Islet of Langerhans (tissue), 1 donor: ENCODE data around the gene PIK3R2.
"Not testable (repeated sequence)": the region's sequence is repeated elsewhere in the genome, so short reads cannot be mapped to it uniquely, and the experiment has no call there.

ENCODE experiments used
- FAIRE-seq: peaks from one replicate; lab custom pipeline; 2011; peaks lifted over from hg19 to GRCh38; lab: Jason Lieb, UNC

The PIK3R2 gene

GRCh38 chr19:18152817-18153555, at the start of gene PIK3R2:
Gene PIK3R2 (plus strand): TSS chr19:18153163. CDS start chr19:18155880, 2,717 bp downstream.
- peak; percentile 27 for FAIRE-seq

- FAIRE-seq: no peak
Observed at GRCh38 chr19:18104793-18105131, 48.2 kb upstream of the PIK3R2 start.

DNA sequence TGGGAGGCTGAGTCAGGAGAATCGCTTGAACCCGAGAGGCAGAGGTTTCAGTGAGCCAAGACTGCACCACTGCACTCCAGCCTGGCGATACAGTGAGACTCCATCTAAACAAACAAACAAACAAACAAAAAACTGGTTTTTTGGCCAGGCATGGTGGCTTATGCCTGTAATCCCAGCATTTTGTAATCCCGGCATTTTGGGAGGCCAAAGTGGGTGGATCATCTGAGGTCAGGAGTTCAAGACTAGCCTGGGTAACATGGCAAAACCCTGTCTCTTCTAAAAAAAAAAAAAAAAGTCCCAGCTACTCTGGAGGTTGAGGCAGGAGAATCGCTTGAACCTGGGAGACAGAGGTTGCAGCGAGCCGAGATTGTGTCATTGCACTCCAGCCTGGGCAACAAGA, 47.7 kb upstream of the PIK3R2 start:
- FAIRE-seq: not testable (repeated sequence)

- FAIRE-seq: no peak
Observed at GRCh38 chr19:18107235-18107634, 45.7 kb upstream of the PIK3R2 start.

- FAIRE-seq: no peak
Observed at GRCh38 chr19:18108897-18109296, 44.1 kb upstream of the PIK3R2 start.

DNA sequence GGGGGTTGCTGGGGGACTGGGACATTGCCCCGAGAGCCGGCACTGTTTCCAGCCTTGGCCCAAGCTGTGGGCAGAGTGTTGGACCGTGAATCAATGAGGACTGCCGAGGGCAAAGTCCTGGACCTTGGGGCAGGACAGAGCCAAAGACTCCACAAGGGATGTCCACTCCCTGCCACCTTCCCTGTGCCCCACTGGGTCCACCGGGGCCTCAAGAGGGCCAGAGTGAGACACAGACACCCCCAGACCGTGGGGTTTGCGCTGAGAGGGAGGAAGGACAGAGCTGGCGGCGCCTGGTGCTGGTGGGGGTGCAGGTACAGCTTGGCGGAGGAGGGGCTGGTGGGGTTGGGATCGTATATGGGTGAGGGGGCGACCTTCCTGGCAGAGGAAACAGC, 43.6 kb upstream of the PIK3R2 start:
- FAIRE-seq: no peak

GRCh38 chr19:18109733-18110608, 43.0 kb upstream of the PIK3R2 start:
- FAIRE-seq: no peak

GRCh38 chr19:18110609-18111232, 42.2 kb upstream of the PIK3R2 start:
- FAIRE-seq: no peak

DNA sequence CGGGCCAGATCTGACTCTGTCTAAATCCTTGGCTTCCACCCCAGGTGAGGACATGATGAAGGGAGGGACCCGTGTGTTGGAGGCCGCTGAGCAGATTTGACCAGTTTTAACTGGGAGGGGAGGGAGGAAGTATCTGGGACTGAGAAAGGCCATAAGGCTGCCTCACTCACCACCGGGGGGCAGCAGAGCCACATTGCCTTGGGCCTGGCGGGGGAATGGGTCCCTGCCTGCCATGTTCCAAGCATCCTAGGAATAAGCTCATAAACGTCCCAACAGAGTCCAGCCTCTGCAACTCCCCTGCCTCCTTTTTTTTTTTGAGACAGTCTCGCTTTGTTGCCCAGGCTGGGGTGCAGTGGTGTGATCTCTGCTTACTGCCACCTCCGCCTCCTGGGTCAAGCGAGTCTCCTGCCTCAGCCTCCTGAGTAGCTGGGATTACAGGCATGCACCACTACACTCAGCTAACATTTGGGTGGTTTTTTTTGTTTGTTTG, 39.9 kb upstream of the PIK3R2 start:
- FAIRE-seq: no peak

GRCh38 chr19:18113827-18114226, 39.1 kb upstream of the PIK3R2 start:
- FAIRE-seq: no peak

- no peak for FAIRE-seq
Observed at GRCh38 chr19:18114483-18114882, 38.5 kb upstream of the PIK3R2 start.

DNA sequence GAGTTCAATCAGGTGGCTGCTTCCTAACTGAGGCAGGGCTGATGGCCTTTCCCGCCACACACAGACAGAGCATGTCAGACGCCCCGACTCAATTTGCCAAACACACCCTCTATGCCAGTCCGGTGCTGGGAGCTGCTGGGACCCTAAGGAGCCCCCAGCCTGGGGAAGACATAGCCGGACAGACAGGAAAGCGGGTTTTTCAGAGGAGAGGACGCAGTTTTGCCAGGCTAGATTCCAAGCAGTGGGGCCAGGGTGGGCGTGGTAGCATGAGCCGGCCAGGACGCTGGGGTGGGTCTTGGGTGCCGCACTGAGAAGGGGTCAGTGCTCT, 35.6 kb upstream of the PIK3R2 start:
- FAIRE-seq: no peak

GRCh38 chr19:18117692-18118378, 35.1 kb upstream of the PIK3R2 start:
- FAIRE-seq: no peak

DNA sequence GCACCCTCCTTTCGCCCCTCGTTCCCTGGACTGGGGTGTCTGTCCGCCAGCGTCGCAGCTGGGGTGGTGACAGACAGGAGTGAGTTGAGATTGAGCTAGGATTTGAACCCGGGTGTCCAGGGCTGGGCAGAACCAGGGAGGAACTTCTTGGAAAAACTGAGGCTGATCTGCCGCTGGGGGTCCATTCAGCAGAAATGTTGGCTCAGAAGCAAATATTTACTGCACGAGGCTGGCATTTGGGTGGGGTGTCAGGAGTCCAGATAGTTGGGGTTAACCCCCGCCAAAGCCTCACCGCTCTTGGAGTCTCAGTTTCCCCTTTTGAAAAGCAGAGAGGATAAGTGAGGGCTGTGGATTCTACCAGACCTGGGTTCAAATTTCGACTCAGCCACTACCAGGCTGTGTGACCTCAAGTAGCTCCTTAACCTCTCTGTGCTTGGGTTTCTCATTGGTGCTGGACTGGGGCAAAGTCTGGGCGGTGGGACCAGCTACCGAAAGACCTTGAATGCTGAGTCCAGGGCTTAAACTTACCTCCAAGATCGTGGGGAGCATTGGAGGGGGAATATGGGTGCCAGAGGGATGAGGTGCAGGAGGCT, 34.4 kb upstream of the PIK3R2 start:
- no peak for FAIRE-seq

DNA sequence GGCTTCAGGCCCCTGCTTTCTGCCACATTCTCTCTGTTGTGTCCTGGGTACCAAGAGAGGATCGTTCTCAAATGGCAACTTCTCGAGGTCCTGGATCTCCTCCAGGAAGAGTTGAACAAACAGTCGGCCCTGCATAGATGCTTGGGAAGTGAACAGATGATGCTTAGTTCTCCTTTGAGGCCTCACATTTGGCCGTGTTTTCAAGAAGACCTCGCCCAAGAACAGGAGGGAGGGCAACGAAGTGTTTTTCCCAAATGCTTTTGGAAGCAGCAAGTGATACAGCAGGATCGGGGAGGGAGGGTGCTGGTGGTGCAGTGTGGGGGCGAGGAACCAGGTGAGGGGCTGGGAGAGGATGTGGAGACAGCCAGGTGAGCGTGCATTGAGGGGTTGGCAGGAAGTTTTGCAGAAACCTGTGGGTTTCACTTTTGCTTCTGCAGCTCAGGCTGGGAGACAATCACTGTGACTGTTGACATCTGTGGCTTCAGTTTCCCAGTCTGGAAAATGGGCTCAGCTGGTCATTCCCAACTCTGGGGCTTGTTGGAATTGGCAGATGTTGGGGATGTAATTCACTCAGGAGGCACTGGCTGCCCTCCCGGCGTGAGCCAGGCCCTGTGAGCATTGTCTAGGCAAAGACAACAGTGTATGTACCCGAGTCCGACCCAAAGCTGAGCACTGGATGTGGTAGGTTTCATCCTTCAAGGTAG, 33.8 kb upstream of the PIK3R2 start:
- FAIRE-seq: no peak

DNA sequence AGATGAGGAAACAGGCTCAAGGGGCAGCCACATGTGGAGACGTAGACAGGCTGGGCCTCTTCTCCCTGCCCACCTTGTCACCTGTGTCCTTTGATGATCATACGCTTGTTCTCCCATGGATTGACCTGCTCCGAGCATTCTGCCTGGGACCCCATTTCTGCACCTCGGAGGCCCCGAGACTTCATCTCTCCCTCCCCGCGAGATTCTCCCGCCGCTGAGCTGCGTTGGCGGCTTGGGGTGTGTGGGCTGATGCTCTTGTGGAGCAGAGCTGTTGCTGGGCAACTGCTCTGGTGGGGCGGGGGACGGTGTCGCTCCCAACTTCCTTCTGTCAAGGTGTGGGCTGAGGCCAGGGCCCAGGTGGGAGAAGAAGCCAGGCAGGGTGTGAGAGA, 33.3 kb upstream of the PIK3R2 start:
- FAIRE-seq: no peak

GRCh38 chr19:18120127-18120526, 32.8 kb upstream of the PIK3R2 start:
- FAIRE-seq: no peak

- FAIRE-seq: no peak
Observed at GRCh38 chr19:18121166-18121565, 31.8 kb upstream of the PIK3R2 start.

- no peak for FAIRE-seq
Observed at GRCh38 chr19:18122424-18122823, 30.5 kb upstream of the PIK3R2 start.

DNA sequence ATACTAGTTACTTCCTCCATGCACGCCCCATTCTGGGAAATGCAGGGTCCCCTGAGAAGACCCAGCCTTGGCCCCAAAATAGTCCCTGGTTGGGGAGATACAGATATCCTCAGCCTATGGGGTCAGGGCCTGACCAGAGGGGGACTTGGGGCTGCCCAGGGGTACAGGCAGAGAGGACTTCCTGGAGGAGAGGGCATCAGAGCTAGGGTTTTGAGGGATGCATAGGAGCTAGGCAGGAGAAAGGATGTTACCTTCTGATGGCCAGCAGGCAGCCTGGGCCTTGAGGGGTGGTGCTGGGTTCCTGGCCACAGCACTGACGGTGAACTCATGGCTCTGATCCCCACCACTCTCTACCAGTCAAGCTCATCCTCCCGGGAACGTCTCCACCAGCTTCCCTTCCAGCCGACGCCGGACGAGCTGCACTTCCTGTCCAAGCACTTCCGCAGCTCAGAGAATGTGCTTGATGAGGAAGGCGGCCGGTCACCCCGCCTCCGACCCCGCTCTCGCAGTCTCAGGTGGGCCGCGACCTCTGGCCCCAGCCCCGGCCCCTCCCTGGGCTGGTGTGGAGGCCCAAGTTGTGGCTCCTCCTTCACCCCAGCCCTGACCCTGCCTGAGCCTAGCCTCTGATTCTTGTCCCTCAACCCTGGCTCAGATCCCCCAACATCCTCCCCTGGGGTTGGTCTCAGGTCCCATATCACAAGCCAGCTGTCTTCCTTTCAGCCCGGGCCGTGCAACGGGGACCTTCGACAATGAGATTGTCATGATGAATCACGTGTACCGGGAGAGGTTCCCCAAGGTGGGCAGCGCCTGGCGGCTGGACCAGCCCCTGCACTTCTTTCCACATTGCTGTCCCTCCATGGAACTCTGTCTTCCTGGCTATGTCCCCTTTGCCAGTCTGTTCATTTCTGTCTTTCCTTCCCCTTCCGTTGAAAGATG, 29.8 kb upstream of the PIK3R2 start:
- no peak for FAIRE-seq
